GM18909 (cell line): Measurements from ENCODE around the gene RNF150.

Experiments used
- ATAC-seq: cut with Tn5 transposase; IDR thresholded peaks from one replicate; pipeline ENCODE4 v1.9.1; 2021; ENCODE audit warnings: mild to moderate bottlenecking; ENCODE audit not compliant: unreplicated experiment, poor library complexity

RNF150 gene

DNA sequence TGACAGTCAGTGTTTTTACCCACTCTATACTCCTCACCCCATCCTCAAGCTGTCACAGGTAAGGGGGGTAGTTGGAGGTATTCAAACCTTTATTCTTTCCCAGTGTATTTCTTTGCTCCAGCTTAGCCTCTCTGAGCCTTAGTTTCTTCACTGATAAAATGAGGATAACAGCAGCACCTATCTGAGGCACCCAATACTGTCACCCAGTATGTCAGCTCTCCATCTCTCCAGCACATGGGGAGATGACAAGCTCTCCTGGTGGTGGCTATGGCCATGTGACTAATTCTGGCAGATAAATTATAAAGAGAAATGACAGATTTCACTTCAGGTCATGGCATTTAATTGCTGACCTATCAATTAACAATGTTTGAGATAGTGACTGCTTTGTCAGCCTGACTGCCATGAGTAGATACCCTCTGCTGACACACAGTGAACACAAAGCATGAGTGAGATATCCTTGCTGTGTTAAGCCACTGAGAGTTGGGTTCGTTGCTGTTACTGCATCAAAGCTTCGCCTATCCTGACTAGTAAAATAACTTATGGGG is 200.7 kb downstream of the RNF150 start:
- ATAC-seq: no peak

- ATAC-seq: no peak
Measured at GRCh38 chr4:140931911-140932310, 201.4 kb downstream of the RNF150 start.

- ATAC-seq: no peak
Measured at GRCh38 chr4:140930557-140930956, 202.7 kb downstream of the RNF150 start.

DNA sequence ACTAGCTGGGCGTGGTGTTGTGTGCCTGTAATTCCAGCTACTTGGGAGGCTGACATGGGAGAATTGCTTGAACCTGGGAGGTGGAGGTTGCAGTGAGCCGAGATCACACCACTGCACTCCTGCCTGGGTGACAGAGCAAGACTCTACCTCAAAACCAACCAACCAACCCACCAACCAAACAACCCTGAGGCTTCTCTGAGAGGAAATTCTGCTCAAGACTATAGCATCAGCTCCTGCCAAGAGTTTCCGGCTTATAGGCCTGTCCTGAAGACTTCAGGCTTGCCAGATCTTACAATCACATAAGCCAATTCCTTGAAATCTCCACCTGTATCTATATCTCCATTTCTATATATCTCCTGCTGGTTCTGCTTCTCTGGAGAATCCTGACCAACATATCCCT is 203.3 kb downstream of the RNF150 start:
- no peak for ATAC-seq

DNA sequence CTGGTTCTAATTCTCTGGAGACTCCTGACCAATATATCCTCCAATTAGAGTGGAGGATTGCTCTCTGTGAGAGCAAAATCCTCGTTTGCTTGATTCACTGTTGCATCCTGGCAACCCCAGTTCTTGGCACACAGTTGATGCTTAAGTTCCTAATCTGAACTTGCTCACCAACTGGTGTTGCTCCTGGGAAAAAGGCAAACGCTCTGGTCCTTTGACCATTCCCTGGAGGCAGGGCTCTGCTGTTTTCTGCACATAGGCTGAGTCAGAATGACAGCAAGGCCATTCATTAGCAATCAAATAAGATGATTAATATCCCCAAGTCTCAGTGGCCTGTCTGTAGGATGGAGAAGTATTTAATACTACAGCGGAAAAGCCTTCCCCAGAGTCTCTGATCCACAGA is 204.4 kb downstream of the RNF150 start:
- ATAC-seq: no peak

GRCh38 chr4:140926672-140927071 is 206.6 kb downstream of the RNF150 start:
- no peak for ATAC-seq

GRCh38 chr4:140925417-140925816 is 207.9 kb downstream of the RNF150 start:
- ATAC-seq: no peak

GRCh38 chr4:140924761-140925392 is 208.4 kb downstream of the RNF150 start:
- ATAC-seq: no peak

DNA sequence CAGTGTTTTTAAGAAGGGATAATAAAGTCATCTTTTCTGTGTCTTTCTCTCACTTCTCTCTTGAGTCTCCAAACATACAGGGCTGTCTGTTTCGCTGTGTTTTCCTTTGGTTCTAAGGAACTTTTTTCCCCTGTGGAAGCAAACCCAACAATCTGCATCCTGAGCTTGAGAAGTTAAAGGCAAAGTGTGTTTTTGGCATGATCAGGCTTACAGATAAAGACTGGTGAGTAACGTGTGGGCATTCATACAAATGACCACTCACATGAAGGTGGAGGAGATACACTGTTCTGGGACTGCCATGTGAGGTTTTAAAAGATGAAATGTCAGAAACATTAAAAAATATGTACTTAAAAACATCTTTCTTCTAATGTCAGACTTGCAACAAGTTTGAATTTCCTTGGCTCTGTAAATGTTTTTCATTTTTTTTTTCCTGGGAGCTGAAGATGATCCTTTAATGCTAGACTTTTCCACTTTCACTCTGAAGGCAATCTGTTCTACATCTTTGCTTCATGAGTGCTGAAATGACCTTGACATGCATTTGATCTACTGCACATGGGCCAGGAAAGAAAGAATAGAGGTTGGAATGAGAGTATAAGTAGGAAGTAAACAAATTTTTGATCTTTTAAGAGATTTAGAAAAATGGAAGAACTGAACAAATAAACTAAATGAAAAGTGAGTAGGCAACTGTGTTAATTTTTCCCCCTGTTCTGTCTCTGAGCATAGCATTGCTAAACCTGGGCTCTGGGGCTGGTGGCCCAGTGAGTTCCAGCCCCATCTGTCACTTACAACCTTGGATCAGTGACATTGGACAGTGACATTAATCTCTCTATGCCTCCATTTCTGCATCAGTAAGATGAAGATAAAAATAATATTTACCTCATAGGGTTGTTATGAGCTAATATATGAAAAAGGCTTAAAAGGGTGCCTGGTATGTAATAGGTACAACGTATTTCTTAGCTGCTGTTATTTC is 226.0 kb downstream of the RNF150 start:
- no peak for ATAC-seq

GRCh38 chr4:140904904-140905303 is 228.4 kb downstream of the RNF150 start:
- ATAC-seq: no peak

GRCh38 chr4:140903522-140904475 is 229.5 kb downstream of the RNF150 start:
- ATAC-seq: no peak

DNA sequence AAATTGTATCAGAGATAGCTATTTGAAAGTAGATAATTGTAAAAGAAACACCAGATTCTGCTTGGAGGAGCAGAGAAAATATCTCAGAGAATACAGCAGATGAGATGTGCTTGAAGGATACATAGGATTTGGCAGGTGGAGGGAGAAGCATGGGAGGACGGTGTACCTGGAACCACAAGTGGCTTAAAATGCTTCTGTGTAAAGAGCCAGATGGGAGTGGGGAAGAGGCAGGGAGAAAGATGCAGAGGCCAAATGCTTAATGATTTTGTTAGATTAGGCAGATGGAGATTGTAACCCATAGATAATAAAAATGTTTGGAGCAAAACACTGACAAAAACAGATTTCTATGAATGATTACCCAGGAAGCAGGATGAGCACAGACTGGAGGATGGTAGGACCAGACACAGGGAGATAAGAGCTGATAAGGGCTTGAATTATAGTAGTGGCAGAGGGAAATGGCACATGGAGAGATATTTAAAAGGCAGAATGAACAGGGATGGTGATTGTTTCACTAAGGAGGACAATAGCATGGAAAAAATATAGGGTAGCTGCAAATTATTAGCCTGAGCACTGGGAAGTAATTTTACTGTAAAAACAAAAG is 231.4 kb downstream of the RNF150 start:
- ATAC-seq: no peak

DNA sequence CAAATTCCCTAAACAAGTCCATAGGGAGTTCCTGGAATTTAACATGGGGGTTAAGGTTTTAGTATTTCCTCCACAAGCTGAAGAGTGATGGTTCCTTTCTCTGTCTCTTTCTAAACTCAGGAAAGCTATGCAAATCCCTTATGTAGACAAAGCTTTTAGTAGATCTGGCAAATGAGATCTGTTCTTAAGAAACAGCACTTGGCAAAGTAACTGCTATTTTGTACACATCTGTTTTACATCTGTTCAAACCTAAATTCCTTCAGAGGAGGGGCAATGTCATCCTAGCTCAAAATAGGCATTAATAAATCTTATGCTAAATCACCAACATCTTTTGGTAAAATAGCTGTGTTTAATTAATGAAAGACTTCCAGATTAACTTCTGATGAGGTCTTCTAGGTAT is 239.3 kb downstream of the RNF150 start:
- no peak for ATAC-seq

- no peak for ATAC-seq
Measured at GRCh38 chr4:140888054-140888453, 245.2 kb downstream of the RNF150 start.

GRCh38 chr4:140887467-140887866 is 245.8 kb downstream of the RNF150 start:
- no peak for ATAC-seq

DNA sequence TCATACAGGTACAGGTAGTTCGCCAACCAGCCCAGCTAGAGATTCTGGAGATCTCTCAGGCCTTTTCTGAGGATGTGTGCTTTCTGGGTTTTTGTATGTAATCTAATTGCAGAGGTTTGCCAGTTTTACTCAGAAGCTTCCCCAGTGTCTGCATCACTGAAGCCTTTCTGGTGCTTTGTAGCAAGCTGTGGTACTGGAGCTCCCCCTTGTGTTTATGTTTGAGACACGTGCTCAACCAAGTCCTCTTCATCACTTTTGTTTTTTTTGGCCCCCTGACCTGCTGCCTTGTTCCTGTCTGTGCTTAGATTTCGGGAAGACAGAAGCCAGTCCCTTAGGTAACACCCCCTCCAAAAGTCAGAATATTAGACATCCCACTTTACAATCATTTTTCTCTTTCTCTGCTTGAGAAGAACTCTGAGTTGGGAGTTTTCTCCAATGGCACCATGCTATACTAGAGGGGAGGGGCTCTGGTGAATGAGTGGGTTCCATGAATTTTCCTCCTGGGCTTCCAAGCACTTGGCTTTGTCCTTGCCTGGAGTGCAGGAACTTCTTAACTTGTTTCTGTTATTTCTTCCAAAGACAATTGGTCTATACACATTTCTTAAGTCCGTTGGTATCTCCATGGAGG is 248.7 kb downstream of the RNF150 start:
- peak; percentile 91 for ATAC-seq

DNA sequence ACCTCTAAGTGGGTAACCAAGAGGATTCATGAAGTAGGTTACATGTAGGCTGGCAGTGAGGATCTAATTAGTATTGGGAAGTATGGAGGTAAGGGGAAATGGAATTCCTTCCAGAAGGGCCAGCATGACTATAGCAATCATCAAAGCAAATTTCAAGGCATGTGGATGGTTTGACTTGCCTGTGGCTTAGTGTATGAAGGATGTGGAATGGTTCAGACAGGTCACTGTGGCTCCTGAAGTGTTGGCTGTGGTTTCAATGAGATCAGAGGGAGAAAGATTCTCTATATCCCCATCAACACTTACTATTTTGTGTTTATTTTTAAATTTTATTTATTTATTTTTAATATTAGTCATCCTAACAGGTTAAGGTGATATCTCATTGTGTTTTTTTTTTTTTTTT is 255.5 kb downstream of the RNF150 start:
- no peak for ATAC-seq

- no peak for ATAC-seq
Measured at GRCh38 chr4:140876615-140877364, 256.5 kb downstream of the RNF150 start.
